Liver (tissue), 3 donors: ENCODE data around the gene GOLGA6A.
"Not testable (repeated sequence)": the region's sequence is repeated elsewhere in the genome, so short reads cannot be mapped to it uniquely, and the experiment has no call there.

Source experiments
- EGR1 ChIP-seq, 2 donors: IDR thresholded peaks; 2 replicates each; pipeline ENCODE4 v1.6.1; 2016 to 2018; ENCODE audit warnings: antibody characterized with exemption in 2 of 2, low read depth in 2 of 2
- JUND ChIP-seq, 2 donors: IDR thresholded peaks; 2 replicates each; pipeline ENCODE4 v1.6.1; 2016; ENCODE audit warnings: antibody characterized with exemption in 2 of 2
- NR2F2 ChIP-seq: IDR thresholded peaks from 2 replicates; pipeline ENCODE4 v1.6.1; 2016; ENCODE audit warnings: antibody characterized with exemption
- RAD21 ChIP-seq, 2 donors: IDR thresholded peaks; 2 replicates each; pipeline ENCODE4 v1.6.1; 2016; ENCODE audit warnings: antibody characterized with exemption in 2 of 2, mild to moderate bottlenecking in 2 of 2
- SP1 ChIP-seq: IDR thresholded peaks from 2 replicates; pipeline ENCODE4 v1.6.1; 2018; ENCODE audit warnings: antibody characterized with exemption, mild to moderate bottlenecking
- TAF1 ChIP-seq: conservative IDR thresholded peaks from 2 replicates; pipeline ENCODE4 v1.6.1; 2016; ENCODE audit warnings: antibody characterized with exemption, mild to moderate bottlenecking
- YY1 ChIP-seq: IDR thresholded peaks from 2 replicates; pipeline ENCODE4 v1.6.1; 2016; ENCODE audit warnings: antibody characterized with exemption, mild to moderate bottlenecking
- TF ChIP-seq, protein P1 (sequence below): fragments of 150-350 bp; IDR thresholded peaks from 2 replicates; pipeline ENCODE4 v1.5.1; 2017; ENCODE audit warnings: improper control_type of control experiment, low read depth, low read length; ENCODE audit not compliant: missing input control
- TF ChIP-seq, protein P2 (sequence below): IDR thresholded peaks from 2 replicates; pipeline ENCODE4 v1.6.1; 2016; ENCODE audit warnings: antibody characterized with exemption
- TF ChIP-seq, protein P3 (sequence below): IDR thresholded peaks from 2 replicates; pipeline ENCODE4 v1.6.1; 2016; ENCODE audit warnings: antibody characterized with exemption
- TF ChIP-seq, protein P4 (sequence below): IDR thresholded peaks from 2 replicates; pipeline ENCODE4 v1.6.1; 2016; ENCODE audit warnings: antibody characterized with exemption, mild to moderate bottlenecking
- donor health status: healthy.
- donor health status: healthy.

DNA sequence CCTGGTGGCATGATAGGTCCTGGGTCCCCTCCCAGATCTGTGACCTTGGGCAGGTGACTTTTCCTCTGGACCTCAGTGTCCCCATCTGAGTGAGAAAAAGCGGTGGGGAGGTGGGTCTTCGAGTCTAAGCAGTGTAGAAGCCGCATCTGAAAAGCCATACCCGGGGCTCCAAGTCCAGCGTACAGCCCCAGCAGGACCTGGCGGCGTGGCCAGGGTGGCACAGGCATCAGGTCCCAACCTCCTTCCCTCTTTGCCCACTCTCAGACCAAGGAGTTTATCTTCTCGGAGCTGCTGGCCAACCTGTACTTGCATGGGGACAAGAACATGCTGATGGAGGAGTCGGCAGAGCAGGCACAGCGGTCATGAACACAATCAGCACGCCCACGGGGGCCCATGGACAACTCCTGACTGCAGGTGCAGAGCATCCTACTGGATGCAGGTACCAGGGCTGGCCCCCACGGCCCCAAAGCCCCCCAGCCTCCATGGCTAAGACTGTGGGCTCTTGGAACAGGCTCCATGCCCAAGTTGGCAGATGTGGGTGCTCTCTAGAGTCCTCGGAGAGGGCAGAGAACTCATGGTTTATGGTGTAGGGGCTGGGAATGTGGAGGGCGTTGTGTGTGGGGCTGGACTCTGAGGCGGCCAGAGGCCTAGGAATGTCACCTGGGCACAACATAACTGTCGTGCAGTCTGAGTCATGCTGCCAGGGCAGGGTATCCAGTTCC lies 18.8 kb downstream of the GOLGA6A start:
- TF ChIP-seq, protein P1, sequence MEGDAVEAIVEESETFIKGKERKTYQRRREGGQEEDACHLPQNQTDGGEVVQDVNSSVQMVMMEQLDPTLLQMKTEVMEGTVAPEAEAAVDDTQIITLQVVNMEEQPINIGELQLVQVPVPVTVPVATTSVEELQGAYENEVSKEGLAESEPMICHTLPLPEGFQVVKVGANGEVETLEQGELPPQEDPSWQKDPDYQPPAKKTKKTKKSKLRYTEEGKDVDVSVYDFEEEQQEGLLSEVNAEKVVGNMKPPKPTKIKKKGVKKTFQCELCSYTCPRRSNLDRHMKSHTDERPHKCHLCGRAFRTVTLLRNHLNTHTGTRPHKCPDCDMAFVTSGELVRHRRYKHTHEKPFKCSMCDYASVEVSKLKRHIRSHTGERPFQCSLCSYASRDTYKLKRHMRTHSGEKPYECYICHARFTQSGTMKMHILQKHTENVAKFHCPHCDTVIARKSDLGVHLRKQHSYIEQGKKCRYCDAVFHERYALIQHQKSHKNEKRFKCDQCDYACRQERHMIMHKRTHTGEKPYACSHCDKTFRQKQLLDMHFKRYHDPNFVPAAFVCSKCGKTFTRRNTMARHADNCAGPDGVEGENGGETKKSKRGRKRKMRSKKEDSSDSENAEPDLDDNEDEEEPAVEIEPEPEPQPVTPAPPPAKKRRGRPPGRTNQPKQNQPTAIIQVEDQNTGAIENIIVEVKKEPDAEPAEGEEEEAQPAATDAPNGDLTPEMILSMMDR = not testable (repeated sequence)
- TF ChIP-seq SP1; TAF1; JUND (IDR thresholded peaks at IDR 0.05); RAD21 (IDR thresholded peaks at IDR 0.05); YY1; EGR1 (IDR thresholded peaks at IDR 0.05; ENCODE audit: low read depth in 2 of 2); NR2F2: not testable (repeated sequence)
- TF ChIP-seq, protein P2, sequence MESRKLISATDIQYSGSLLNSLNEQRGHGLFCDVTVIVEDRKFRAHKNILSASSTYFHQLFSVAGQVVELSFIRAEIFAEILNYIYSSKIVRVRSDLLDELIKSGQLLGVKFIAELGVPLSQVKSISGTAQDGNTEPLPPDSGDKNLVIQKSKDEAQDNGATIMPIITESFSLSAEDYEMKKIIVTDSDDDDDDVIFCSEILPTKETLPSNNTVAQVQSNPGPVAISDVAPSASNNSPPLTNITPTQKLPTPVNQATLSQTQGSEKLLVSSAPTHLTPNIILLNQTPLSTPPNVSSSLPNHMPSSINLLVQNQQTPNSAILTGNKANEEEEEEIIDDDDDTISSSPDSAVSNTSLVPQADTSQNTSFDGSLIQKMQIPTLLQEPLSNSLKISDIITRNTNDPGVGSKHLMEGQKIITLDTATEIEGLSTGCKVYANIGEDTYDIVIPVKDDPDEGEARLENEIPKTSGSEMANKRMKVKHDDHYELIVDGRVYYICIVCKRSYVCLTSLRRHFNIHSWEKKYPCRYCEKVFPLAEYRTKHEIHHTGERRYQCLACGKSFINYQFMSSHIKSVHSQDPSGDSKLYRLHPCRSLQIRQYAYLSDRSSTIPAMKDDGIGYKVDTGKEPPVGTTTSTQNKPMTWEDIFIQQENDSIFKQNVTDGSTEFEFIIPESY = not testable (repeated sequence)
- TF ChIP-seq, protein P3, sequence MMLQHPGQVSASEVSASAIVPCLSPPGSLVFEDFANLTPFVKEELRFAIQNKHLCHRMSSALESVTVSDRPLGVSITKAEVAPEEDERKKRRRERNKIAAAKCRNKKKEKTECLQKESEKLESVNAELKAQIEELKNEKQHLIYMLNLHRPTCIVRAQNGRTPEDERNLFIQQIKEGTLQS = not testable (repeated sequence)
- TF ChIP-seq, protein P4, sequence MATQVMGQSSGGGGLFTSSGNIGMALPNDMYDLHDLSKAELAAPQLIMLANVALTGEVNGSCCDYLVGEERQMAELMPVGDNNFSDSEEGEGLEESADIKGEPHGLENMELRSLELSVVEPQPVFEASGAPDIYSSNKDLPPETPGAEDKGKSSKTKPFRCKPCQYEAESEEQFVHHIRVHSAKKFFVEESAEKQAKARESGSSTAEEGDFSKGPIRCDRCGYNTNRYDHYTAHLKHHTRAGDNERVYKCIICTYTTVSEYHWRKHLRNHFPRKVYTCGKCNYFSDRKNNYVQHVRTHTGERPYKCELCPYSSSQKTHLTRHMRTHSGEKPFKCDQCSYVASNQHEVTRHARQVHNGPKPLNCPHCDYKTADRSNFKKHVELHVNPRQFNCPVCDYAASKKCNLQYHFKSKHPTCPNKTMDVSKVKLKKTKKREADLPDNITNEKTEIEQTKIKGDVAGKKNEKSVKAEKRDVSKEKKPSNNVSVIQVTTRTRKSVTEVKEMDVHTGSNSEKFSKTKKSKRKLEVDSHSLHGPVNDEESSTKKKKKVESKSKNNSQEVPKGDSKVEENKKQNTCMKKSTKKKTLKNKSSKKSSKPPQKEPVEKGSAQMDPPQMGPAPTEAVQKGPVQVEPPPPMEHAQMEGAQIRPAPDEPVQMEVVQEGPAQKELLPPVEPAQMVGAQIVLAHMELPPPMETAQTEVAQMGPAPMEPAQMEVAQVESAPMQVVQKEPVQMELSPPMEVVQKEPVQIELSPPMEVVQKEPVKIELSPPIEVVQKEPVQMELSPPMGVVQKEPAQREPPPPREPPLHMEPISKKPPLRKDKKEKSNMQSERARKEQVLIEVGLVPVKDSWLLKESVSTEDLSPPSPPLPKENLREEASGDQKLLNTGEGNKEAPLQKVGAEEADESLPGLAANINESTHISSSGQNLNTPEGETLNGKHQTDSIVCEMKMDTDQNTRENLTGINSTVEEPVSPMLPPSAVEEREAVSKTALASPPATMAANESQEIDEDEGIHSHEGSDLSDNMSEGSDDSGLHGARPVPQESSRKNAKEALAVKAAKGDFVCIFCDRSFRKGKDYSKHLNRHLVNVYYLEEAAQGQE = not testable (repeated sequence)
